Measurements from ENCODE around the gene DOCK4.

Gene DOCK4

DNA sequence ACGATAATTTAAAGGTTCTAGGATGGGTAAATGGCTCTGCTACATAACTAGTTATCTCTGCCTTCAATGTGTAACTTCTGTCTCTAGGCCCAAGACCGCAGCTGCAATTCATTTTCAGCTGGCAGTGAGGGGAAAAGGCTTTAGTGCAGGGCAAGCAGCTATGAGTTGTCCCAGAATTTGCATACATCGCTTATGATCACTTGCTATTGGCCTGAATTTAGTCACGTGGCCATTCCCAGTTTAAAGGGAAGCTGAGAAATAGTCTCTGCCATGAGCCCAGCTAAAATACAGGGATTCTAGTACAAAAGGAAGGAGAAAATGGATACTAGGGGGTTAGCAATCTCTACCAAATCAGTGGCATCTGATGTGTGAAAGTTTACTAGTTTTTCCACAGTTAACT, 498.1 kb downstream of the DOCK4 start:
- DNase-seq, result no peak

DNA sequence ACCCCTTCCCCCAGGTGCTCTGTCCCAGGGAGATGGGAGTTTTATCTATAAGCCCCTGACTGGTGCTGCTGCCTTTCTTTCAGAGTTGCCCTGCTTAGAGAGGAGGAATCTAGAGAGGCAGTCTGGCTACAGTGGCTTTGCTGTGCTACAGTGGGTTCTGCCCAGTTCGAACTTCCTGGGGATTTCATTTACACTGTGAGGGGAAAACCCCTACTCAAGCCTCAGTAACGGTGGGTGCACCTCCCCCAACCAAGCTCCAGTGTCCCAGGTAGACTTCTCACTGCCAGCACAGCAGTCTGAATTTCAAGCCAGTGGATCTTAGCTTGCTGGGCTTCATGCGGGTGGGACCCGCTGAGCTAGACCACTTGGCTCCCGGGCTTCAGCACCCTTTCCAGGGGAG, 500.4 kb downstream of the DOCK4 start:
- no peak for DNase-seq

DNA sequence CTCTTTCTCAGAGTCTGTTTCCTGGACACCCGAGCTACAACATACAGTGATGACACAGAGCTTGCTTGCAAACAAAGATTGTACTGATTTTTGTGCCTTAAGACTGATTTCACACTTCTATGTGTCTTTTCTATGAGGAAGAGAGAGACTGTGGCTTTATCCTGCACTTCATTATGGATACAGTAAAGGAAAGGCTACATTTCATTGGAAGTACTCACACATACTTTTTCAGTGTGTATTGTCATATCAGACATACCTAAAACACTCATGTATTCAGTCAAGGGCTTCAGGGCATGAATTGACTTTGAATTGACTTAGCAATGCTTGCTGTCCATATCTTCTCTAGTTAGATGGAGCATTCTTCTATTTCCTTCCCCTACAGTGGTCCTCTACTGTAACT, 508.4 kb downstream of the DOCK4 start:
- no peak for DNase-seq

DNA sequence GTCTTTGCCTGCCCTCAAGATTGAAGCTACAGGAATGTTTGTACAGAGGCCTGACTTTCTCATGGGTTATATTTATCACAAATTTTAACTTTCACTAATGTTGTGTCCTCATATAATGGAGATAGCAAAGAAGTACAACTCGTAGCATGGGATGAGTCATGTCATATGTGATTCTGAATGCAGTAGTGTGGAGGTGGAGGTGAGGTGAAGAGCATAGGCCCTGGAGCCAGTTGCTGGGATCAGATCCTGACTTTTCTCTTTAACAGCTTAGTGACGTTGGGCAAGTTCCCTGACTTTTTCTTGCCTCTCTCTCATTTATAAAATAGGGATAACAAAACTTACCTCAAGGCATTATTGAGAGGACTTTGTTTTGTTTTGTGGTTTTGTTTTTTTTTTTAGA, 511.8 kb downstream of the DOCK4 start:
- no peak for DNase-seq

DNA sequence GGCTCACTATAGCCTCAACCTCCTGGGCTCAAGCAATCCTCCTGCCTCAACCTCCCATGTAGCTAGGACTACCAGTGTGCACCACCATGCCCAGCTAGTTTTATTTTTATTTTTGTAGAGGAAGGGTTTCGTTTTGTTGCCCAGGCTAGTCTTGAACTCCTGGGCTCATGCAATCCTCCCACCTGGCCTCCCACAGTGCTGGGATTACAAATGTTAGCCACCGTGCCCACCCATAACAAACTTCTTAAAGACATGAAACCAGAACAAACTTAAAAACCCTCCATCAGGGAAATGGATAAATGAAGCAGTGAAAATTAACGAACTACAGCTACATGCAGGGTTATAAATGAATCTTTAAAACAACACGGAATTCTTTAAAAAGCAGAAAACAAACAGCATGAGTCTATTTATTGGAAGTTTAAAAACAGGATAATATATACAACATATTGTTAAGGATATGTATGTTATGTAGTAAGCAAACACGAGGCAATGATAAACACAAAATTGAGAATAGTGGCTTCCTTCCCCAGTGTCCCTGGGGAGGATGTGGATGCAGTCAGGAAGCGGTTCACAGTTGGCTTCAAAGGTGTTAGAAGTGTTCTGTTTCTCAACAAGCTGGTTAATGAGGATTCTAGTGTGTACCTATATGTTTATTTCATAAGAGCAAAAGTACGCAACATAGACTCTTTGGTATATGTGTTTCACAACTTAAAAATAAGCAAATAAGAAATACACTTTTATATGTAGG, 515.7 kb downstream of the DOCK4 start:
- DNase-seq, result no peak

DNA sequence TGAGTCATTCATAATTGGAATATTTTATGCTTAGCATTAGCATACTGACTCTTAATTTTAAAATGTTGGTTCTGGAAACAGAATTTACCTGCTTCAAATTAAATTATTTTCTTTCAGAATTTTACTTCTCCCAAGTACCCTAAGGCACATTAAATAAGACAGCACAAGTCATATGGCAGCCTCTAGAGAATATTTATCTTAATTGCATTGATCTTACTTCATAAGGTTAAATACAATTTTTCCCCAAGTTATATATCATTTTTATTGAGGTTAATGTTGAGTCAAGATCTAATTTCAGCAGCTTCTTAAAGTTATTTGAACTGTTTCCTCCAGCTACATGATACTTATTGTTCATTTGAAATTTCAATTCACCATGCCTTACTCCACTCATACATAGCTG, 520.9 kb downstream of the DOCK4 start:
- no peak for DNase-seq

DNA sequence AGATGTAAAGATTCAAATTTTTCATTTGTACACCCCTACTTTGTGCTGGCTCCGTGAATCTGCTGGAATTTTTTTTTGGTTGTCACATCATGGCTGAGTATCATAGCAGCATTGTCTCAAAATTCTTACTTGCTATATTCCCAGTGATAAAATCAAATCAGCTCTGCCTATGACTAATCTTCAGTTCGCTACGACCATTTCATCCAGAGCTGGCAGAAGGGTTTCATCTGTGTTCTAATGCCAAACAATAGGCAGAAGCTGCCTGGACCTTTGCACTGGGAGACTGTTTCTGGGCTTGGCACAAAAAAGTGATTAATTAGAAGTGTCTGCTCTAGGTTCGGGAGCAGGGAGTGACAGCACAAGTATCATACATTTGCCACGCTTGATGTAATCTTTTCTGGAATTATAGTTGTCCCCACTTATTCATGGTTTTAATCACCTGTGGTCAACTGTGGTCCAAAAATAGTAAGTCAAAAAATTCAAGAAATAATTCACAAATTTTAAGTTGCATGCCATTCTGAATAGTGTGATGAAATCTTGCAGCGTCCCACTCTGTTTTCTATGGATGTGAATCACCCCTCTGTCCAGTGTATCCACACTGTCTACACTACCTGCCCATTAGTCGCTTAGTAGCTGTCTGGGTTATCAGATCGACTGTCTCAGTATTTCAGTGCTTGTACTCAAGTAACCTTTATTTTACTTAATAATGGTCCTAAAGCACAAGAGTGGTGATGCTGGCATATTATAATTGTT, 523.4 kb downstream of the DOCK4 start:
- DNase-seq, result no peak

DNA sequence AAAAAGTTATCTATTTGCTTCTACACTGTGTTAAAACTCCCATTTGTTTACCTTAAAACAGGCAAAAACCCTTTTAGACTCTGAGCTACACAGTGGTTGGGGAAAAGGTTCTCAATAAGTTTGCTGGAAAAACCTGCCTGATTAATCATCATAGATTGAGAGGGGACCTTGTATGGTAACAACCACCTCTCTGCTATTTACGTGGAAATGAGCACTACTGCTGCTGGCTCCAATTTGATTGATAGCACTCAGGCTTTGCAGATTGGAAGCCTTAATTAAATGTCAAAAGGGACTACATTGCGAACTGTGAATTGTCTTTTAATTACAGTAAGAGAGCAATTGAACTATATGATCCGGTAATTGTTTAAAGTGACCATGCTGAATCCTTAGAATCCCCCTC, 525.0 kb downstream of the DOCK4 start:
- DNase-seq, result no peak

DNA sequence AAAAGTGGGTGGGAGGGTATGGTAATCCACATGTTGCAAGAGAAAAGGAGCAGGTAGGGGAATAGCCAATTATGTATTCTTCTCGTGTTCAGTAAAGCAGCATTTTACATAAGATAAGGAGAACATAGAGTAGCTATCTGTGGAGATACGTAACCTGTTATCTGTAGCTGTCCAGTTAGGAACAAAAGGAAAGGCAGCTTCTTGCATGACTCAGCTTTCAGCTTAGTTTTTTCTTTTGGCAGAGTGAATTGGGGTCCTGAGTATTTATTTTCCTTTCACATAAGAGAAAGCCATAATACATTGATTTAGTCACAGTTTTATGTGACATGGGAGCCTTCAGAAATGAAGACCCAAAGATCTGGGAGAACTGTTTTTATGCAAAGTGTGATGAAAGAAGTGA, 527.2 kb downstream of the DOCK4 start:
- DNase-seq, result no peak

DNA sequence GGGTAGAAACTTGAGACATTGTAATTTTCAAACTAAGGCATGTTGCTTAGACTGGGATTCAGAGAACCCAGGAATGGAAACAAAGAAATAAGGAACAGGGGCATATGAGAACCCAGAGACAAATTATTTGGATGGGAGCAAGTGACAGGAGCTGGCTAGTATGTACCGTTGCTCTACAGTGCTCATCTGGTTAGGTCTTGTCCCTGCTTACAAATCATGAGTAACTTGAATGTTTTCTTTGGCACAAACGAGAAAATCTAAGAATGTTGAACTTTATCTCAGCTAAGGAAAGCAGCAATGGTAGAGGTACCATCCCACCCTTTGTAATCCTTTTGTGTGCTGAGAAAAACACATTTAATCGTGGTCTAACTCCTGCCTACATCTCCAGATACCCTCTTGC, 527.9 kb downstream of the DOCK4 start:
- no peak for DNase-seq

DNA sequence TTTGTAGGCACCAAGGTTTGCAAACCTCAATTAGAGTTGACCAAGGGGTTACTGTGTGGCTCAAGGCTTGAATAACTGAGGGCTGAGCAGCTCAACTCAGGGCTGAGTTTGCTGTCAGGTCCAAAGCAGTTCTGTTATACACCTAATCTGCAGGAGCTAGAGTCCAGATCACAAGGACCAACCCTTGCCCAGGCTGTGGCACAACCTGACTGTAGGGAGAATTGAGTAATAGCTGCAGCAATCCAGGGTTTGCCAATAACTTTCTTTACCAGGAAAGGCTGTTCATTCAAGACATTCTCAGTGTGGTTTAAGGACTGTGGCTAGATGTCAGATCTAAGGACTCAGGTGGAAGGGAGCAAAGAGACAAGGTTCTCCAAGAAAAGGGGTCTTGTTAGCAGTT, 528.4 kb downstream of the DOCK4 start:
- DNase-seq, result no peak

DNA sequence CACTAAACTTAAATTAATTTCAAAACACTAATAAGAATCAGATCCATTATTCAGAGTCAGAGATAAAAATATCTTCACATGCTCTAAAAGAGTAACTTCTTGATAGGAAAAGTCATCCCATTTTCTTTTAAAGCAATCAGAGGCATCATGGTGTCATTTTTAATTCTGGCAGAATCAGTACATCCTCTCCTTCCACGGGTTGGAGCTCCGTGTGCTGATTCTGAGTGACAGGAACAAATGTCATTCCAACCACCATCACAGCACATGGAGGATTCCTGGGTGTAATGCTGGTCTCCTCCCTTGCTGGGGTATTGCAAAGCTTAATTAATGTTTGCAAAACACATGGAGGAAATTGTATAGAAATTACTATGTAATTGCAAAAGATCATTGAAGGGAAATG, 529.4 kb downstream of the DOCK4 start:
- no peak for DNase-seq
